PC-9 (cell line): ENCODE results near the gene MUSK.

ENCODE experiments used
- CTCF ChIP-seq: fragments of 200-600 bp; sonication (generic); conservative IDR thresholded peaks from 2 replicates; pipeline ENCODE4 v1.6.1; 2017; ENCODE audit warnings: mixed run types, antibody characterized with exemption, mild to moderate bottlenecking, moderate library complexity
- EZH2 ChIP-seq: fragments of 200-600 bp; sonication (generic); IDR thresholded peaks from 2 replicates; pipeline ENCODE4 v1.8.0; 2017; ENCODE audit warnings: antibody characterized with exemption, low read depth

- TF ChIP-seq EZH2, result no peak
- TF ChIP-seq CTCF, result no peak
Measured at GRCh38 chr9:110700953-110701352, 32.4 kb downstream of the MUSK start.
